NCI-H2107 (cell line): ENCODE results near the gene TUT1.
"Not testable (repeated sequence)": the region's sequence is repeated elsewhere in the genome, so short reads cannot be mapped to it uniquely, and the experiment has no call there.

ENCODE experiments used
- DNase-seq: peaks from one replicate; lab custom pipeline; 2025; lab: John Stamatoyannopoulos, UW

The TUT1 gene

DNA sequence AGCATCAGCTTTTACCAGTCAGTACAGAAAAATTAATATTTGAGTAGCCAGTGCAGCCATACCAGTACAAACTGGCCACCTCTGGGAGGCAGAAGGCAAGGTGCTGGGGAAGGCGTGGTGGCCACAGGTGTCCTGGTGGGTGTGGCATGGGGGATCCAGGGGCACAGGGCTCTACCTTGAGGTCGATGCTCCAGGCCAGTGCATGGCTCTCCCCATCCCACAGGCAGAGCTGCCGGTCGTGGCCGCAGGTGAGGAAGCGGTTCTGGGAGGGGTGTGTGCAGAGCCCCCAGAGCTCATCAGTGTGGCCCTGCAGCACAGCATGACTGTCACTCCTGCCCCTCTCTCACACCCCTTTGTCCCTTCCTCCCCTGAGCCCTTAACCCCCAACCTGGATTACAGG, 14.1 kb upstream of the TUT1 start:
- DNase-seq = no peak

DNA sequence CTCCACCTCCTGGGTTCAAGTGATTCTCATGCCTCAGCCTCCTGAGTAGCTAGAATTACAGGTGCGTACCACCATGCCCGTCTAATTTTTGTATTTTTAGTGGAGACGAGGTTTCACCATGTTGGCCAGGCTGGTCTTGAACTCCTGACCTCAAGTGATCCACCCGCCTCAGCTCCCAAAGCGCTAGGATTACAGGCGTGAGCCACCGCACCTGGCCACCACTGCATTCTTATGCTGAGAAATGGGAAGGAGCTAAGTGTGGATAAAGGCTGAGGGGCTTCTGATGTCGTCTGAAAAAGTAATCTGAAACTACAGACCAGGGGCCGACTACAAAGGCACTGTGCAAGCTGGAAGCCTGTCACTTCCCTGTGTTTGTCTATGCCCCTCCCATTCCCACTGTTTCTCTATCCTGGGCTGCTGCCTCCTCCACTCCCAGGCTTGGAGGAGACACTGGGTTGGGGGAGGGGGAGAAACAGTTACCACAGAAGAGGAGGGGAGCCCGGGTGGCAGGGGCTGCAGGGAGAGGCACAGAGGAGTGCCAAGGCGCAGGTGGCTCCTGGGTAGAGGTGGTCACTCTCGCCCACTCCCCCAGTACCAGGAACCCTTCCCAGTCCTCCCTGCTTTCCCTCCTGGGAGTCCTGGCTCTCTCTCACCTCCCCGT, 13.3 kb upstream of the TUT1 start:
- DNase-seq = no peak

DNA sequence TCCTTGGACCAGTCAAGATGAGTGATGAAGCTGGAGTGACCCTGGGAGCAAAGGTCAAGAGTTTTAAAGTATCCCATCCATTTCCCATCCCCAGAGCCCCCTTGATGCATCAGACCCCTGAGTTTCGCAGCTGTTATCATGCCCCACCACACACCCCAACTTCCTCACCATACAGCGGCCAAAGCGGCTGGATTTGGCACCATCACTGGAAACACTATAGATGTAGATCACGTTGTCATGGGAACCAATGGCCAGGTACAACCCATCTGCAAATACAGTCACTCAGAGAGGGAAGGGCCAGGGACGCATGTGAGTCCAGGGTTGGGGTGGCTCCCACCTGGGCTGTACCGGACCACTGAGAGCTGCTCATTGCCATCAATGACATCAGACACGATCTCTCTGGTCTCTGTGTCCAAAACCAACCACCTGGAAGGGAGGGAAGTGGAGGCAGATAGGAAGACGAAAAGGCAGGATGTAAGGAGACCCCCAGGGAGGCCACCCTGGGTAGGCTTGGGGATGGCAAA, 12.5 kb upstream of the TUT1 start:
- no peak for DNase-seq

DNA sequence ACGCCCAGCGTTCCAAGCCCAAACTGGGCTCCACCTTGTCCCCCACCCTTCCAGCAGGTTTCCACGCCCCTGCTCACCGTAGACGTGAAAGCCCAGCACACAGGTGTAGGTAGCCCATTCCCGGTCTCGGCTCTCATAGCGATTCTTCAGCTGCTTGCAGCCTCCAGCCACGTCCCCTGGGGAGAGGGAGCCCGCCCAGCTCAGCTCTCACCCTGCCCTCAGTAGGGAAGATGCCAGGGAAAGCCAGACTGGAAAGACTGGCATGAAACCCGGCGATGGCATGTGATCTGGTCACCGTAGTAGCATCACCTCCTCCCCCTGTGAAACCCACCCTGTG, 11.7 kb upstream of the TUT1 start:
- no peak for DNase-seq

DNA sequence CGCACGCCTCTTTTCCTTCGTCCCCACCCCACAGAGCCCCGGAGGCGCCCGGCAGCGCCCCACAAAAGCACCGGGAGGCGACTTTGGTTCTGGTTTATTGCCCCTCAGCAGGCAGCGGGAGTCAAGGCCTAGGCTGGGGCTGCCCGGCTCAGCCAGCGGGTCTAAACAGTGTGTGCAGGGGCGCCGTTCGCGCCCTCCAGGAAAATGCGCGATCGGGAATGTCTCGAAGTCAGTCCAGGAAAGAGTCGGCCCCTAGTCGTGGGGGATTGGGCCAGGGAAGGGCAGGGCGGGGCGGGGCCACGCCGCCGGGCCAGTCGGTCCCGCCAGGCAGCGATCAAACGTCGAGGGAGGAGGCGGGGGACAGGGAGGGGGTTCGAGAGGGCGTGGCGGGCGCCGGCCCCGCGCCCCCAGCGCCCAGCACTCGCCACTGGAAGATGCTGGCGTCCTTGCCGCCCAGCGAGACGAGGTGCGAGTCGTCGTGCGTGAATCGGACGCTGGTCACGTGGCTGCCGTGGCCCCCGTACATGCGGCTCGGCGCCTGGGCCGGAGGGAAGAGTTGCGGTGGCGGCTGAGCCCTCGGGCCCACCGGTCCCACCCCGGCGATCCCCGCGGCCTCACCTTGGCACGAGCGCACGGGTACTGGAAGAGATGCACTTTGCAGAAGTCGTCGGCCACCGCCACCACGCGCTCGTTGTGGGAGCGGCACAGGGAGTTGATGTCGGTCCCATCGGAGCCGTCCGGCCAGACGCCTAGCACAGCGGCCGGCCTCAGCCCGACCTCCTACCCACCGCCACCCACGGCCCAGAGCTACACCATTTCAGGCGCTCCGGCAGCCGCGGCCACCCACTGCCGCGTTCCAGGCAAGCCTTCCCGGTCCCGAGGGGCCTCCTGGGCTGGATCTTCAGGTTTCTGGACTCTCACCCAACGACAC, 11.1 kb upstream of the TUT1 start:
- DNase-seq = no peak

DNA sequence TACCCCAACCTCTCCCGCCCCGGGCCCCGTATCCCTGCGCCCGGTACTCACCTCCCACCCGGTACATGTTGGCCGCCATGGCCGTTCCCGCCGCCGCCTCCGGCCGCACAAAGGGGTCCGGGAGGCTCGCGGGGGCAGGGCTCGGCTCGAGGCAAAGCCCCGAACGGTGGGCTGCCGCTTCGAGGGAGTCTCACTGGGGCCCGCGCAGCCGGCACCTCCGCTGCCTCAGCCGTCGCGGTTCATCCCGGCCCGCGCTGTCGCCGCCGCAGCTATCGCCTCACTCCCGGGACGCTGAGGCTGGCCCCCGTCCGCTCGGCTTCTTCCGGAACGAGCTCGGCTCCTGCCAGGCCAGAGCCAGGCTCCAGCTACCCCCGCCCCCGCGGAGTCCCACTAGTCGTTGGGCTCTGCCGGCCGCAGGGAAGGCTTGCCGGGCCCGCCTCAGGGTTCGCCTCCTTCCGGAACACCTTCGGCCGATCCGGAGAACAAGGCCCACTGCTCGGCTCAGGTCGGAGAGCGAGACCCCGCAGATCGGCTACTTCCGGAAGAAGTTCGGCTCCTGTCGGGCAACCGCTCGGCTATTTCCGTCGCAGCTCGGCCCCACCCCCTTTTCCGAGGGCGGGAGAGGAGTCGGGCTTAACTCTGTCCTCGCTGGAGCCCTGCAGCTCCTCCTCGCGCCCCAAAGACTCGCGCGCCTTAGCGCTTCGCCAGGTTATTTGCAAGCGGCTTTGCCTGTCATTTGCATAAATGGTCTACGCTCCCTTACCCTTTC, 10.2 kb upstream of the TUT1 start, which contains the start of gene MTA2:
TSS of gene MTA2 (minus strand) at position 494 of the 769 bp plus-strand sequence. CDS start at position 79, 415 bp downstream.
- DNase-seq = peak; percentile 89

DNA sequence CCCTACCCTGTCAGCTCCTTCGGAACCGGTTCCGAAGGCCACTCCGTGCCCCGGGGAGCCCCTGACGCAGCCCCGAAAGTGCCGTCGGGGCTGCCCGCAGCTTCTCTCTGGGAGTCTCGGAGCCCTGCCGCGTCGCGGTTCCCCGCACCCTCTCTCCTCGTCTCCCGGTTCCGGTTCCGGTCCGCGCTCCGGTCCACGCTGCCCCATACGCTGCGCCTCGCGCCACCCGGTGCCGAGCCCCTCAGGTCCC, 9.7 kb upstream of the TUT1 start:
- no peak for DNase-seq

DNA sequence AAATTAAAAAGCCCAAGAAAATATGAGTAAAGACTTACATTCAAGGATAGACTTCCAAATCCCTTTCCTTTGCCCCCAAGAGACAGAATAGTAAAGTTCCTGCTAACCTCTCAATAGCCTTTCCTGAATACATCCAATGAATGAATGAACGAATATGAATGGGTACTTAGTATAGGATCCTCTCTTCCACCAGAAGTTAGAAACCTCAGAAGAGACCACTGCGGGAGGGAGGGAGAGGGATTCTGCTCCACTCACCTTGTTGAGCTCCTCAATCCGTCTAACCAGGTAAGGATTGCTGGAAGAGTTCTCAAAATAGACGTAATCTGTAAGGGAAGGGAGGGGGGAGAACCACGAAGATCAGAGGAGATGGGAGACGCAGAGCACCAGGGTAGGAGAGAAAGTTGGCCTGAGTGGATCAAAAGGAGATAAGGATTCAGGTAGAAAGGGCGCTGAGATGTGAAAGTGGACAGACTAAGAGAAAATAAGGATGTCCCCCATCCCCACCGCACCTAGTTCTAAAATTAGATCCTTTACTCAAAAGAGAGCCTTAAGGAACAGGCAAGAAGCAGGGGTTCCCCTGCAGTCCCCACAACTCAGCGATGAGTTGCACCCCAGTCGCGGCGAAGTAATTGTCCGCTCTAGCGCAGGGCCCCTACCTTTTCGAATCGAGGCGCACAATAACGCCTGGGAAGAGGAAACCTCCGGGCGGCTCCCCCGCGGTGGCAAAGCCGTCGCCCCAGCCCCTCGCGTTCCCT, 9.2 kb upstream of the TUT1 start:
- no peak for DNase-seq

DNA sequence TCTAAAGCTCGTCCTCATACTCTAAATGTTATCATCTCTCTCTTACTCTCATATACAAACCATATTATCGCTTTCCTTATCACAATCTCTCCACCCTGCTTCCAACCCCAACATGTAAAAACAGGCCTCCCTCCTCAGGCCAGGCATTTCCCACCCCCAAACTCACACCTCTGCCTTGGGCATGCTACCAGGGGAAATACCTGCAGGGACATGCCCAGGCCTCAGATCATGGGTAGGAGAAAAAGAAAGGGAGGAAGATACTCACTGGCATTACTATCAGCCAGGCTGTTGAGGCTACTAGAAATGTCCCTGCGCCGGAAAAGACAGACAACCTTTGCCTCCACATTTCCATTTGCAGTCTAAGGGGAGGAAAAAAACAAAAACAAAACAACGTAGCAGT, 8.6 kb upstream of the TUT1 start:
- DNase-seq = no peak

DNA sequence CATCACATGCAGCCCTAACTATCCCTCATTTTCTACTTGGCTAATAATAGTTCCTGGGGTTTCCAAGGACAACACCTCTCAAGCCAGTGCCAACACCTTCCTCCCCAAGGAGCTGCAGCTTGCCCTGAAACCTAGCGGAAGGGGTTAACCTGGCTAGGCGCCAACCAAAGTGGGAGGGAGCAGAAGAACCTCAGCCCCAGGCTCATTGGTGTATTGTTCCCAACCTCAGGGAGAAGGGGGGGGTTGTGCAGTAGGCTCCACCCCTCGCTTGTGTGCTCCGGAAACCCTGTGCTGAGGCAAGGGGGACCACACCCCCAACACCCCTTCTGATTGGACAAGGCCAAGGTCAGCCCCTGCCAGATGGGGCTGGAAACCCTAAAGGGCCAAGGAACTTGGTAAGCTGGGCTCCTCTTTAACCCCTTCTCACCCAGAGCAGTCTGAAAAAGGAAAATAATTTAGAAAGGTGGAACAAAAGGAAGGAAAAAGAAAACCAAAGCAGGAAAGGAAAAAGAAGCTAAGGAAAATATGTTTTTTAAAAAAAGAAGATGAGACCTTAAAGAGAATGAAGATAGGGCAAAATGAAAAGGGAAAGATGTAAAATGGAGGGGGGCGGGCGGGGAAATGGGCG, 7.9 kb upstream of the TUT1 start:
- DNase-seq = peak; percentile 66

DNA sequence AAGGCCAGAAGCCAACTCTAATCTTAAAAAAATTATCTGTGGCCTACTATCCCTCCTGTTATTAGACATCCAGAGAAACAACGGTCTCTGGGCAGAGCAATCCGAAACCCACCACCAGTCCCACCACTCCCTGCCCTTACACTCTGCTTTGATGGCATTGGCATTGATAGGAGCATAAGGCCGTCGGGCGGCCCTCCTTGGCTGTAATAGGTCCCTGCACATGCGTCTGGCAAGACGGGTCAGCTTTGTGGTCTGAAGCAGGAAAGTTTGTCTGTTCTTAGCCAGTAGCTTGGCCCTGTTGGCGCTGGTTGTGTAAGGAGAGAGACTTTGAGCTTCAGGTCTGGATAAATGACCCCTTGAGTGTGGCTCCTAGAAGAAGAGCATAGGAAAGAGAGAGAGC, 3.8 kb upstream of the TUT1 start:
- DNase-seq = no peak

DNA sequence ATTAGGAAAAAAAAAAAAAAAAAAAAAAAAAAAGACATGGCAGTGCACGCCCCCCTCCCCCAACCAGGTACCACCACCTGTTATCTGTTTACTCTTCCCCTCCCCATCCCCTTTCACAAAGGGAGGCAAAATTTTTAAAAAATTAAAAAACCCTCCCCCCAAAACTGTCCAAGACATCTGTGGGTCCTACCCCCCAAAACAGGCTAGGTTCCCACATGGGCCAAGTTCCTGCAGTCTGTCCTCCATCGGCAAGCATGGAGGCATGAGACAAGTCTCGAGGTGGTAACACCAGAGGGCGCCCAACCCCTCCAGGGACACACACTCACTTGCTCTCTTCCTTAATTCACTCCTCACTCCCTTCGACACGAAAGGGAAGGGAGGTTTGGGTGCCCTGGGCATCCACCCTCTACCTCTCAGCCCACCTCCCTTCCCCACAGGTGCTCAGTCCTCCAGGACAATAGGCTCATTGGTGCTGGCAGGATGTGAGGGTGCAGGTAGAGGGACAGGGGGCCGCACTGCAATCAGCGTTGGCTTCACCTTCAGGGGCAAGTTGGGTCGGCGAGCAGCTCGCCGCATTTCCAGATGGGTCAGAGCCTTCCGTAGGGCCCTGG, 2.2 kb upstream of the TUT1 start:
- no peak for DNase-seq

DNA sequence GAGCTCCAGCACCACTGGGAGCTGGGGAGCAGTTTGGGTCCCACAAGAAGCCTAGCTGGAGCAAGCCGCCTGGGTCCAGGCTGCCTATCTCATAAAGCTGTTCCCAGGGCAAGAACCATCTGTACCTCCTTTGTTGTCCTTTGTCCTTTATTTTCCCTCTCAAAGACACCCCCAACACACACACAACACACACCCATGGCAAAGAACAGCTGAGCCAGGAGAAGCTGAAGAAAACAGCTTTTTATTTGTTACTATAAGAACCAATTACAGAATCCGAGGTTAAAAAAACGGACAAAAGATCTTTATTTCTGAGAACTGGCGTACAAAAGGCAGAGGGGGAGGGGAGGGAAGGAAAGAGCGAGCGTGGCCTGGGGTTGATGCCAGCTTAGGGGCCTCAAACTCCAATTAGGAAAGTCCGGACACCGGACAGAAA, 1.7 kb upstream of the TUT1 start:
- no peak for DNase-seq

DNA sequence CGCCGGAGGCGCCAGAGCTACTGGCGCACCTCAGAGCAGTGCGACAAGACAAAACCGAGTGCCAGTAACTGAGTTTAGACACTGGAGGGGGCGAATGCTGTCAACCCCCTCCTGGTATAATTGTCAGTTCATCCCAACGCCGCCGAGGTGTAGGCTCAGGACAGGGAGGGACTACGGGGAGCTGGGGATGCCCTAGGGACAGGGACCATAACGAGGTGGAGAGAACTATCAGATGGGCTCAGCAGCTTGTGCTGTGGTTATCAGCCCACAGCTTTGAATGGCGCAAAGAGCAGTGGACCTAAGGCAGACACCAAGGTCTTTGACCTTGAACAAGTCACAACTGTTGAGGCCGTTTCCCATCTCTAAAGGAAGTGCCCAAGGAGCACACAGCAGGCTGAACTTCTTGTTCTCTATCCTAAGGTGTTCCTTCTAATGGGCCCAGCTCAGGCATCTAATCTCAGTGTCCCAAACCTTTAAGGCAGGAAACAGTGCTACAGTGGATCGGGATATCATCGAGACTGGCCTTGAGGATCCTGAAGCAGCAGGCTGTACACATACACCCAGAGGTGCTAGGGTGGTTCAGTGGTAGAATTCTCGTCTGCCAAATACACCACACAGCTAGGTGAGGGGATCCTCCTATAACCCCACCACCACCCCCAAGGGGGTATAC, 958 bp upstream of the TUT1 start:
- DNase-seq = no peak

DNA sequence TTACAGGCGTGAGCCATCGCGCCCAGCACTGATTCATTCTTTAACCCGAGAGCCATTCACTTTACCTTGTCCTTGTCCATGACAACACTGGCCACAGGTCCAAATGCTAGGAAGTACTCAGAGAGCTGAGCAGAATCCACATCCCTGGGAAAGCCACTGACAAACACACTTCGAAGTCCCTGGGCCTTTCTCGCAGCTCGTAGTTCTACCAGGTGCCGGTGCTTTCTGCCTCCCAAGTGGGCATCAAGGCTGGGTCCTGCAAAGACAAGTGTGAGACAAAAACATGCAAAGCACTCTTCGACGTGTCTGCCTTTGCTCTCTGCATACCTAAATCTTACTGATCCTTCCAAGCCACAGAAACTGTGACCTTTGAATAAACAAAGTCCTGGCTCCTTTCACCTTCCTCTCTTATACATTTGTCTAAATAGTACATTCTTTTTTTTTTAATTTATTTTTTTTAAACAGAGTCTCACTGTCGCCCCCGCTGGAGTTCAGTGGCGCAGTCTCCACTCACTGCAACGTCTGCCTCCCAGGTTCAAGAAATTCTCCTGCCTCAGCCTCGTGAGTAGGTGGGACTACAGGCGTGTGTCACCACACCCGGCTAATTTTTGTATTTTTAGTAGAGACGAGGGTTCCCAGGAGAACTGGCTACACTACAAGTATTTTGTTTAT, 2.2 kb downstream of the TUT1 start:
- DNase-seq = no peak

DNA sequence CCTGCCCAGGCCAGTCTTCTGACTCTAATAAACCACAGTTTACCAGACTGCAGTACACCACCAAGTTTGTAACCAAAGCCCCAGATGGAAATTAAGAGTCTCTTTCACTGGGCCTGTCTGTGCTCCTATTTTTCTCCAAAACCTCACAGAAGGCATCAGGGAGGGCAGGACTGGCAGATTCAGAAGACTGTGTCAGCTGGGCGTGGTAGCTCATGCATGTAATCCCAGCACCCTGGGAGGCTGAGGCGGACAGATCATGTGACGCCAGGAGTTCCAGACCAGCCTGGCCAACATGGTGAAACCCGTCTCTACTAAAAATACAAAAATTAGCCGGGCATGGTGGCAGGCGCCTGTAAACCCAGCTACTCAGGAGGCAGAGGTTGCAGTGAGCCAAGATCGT, 6.0 kb downstream of the TUT1 start:
- not testable (repeated sequence) for DNase-seq

DNA sequence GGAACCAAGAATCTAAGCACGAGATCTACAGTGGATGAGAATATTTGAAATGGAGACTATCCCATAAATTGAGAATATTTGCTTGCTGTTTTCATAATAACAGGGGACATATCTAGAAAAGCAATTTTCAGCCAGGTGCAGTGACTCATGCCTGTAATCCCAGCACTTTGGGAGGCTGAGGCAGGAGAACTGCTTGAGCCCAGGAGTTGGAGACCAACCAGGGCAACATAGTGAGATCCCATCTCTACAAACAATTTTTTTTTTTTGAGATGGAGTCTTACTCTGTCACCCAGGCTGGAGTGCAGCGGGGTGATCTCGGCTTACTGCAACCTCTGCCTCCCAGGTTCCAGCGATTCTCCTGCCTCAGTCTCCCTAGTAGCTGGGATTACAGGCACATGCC, 9.6 kb downstream of the TUT1 start:
- DNase-seq = not testable (repeated sequence)

DNA sequence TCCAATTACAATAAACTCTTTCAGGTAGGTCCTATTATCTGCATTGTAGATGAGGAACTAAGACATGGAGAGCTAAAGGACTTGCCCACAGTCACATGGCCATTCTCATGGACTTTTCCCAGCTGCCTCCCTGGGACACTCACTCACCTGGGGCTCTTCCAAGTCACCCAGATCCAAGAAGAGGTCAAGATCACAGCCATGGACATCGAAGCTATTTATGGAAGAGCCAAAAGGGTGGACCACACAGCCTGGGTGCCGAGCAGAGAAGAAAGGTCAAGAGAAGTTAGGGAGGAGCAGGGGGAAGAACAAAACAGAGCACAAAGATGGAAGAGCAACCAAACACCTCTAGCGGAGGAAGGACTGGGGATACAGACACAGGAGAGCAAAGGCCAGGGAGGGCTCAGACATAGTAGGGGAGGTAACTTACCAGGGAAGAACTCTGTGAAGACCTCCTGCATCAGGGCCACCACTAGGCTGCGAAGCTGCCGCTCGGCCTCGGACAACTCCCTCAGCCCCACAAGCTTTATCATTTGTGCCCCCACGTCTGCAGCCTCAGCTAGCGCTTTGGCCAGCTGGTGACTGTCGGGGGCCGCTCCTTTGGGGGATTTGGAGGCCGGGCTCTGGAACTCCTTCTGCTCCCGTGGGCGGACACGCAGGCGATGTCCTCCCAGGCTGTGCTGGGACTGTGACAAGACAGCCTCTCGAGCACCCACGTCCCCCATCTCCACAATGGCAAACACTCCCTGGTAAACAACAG, 10.2 kb downstream of the TUT1 start:
- DNase-seq = no peak

DNA sequence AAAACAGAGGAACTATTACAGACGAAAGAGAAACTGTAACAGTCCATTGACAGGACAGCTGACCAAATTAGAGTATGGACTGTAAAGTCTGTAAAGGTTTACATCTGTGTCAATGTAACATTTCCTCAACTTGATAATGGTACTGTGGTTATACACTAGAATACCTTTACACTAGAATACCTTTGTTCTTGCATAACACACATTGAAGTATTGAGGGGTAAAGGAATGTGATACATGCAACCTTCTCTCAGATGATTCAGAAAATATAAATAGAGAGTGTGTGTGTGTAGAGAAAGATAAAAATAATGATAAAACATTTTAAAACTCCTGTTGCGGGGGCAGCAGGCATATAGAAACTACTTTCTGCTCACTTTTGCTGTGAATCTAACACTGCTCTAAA, 12.1 kb downstream of the TUT1 start:
- DNase-seq = no peak
